Stimulated activated naive CD8-positive, alpha-beta T cell treated with anti-CD3 and anti-CD28 coated beads, Interleukin-15, Interleukin-2, amounts not matched to agents 100 U/mL and 50 U/mL, for 24 hours (primary cell): ENCODE measurements around the gene MTO1.
"Not testable (repeated sequence)": the region's sequence is repeated elsewhere in the genome, so short reads cannot be mapped to it uniquely, and the experiment has no call there.

Experiments used
- ATAC-seq: fragments of 150-1000 bp; cut with Tn5 transposase; one replicate; pipeline ENCODE4 v1.10.0; 2021
- DNase-seq: peaks from one replicate; pipeline ENCODE4 v3.0.0; 2021

MTO1 gene

GRCh38 chr6:73528897-73529296 is 67.4 kb downstream of the MTO1 start:
- no peak for DNase-seq
- ATAC-seq, result no peak

- DNase-seq (no peak), ATAC-seq (no peak)
These were observed 70.8 kb downstream of the MTO1 start for GRCh38 chr6:73532293-73532692.

- no peak for ATAC-seq
- no peak for DNase-seq
These were observed 73.1 kb downstream of the MTO1 start for GRCh38 chr6:73534628-73535027.

- ATAC-seq (peak; percentile 59), DNase-seq (no peak)
These were observed 76.1 kb downstream of the MTO1 start for GRCh38 chr6:73537677-73538076.

- ATAC-seq (no peak), DNase-seq (no peak)
These were observed 76.7 kb downstream of the MTO1 start for GRCh38 chr6:73538116-73538779.

GRCh38 chr6:73542481-73542880 is 80.9 kb downstream of the MTO1 start:
- not testable (repeated sequence) for DNase-seq, ATAC-seq

GRCh38 chr6:73542891-73543290 is 81.4 kb downstream of the MTO1 start:
- DNase-seq (no peak), ATAC-seq (no peak)

- no peak for ATAC-seq
- DNase-seq, result no peak
These were observed 85.5 kb downstream of the MTO1 start for GRCh38 chr6:73547036-73547435.

GRCh38 chr6:73548458-73549446 is 87.2 kb downstream of the MTO1 start:
- DNase-seq, result no peak
- ATAC-seq, result no peak

GRCh38 chr6:73551115-73551514 is 89.6 kb downstream of the MTO1 start:
- ATAC-seq, result not testable (repeated sequence)

GRCh38 chr6:73555380-73555949 is 93.9 kb downstream of the MTO1 start:
- ATAC-seq, DNase-seq: not testable (repeated sequence)

More at GRCh38 chr6:73551115-73551514, 89.6 kb downstream of the MTO1 start:
- DNase-seq, result not testable (repeated sequence)

GRCh38 chr6:73556836-73557235 is 95.3 kb downstream of the MTO1 start:
- ATAC-seq, result no peak
- DNase-seq, result no peak
